Epidermal melanocyte (primary cell): ENCODE results near the gene LPCAT1.
A peak's percentile ranks its signal among the peaks of the same experiment; 100 is the strongest.
"Not testable (repeated sequence)": the region's sequence is repeated elsewhere in the genome, so short reads cannot be mapped to it uniquely, and the experiment has no call there.

Source experiments
- DNase-seq: peaks from one replicate; pipeline ENCODE4 v3.0.0; 2011; ENCODE audit warnings: low spot score; ENCODE audit not compliant: insufficient read length

The LPCAT1 gene

GRCh38 chr5:1523793-1524480, at the start of gene LPCAT1:
Gene LPCAT1, minus strand, starts transcription at chr5:1523960. Its CDS starts 116 bp downstream, at chr5:1523844.
- peak; percentile 54 for DNase-seq

- not testable (repeated sequence) for DNase-seq
Observed at GRCh38 chr5:1571875-1572274, 48.1 kb upstream of the LPCAT1 start.

- DNase-seq = no peak
Observed at GRCh38 chr5:1570975-1571374, 47.2 kb upstream of the LPCAT1 start.

GRCh38 chr5:1568201-1568979, 44.6 kb upstream of the LPCAT1 start:
- DNase-seq = no peak

GRCh38 chr5:1567527-1568200, 43.9 kb upstream of the LPCAT1 start:
- not testable (repeated sequence) for DNase-seq

GRCh38 chr5:1565737-1566734, 42.3 kb upstream of the LPCAT1 start:
- DNase-seq = no peak

- DNase-seq = no peak
Observed at GRCh38 chr5:1564824-1565736, 41.3 kb upstream of the LPCAT1 start.

- DNase-seq = no peak
Observed at GRCh38 chr5:1564182-1564748, 40.5 kb upstream of the LPCAT1 start.

GRCh38 chr5:1563617-1564181, 39.9 kb upstream of the LPCAT1 start:
- DNase-seq = no peak

- DNase-seq = no peak
Observed at GRCh38 chr5:1563051-1563461, 39.3 kb upstream of the LPCAT1 start.

- no peak for DNase-seq
Observed at GRCh38 chr5:1562599-1562998, 38.8 kb upstream of the LPCAT1 start.

- DNase-seq = no peak
Observed at GRCh38 chr5:1561402-1561929, 37.7 kb upstream of the LPCAT1 start.

GRCh38 chr5:1560499-1560898, 36.7 kb upstream of the LPCAT1 start:
- DNase-seq = not testable (repeated sequence)

GRCh38 chr5:1558944-1559343, 35.2 kb upstream of the LPCAT1 start:
- DNase-seq = peak; percentile 71

- DNase-seq = no peak
Observed at GRCh38 chr5:1557114-1557873, 33.5 kb upstream of the LPCAT1 start.

GRCh38 chr5:1555808-1556731, 32.3 kb upstream of the LPCAT1 start:
- DNase-seq = no peak
